KMS-11 (cell line): ENCODE results near the gene JPH4.

Source experiments
- H2AFZ ChIP-seq: fragments of 200-600 bp; sonication (generic); 2 replicates; pipeline ENCODE4 v1.6.1; 2016; ENCODE audit warnings: antibody characterized with exemption, mixed run types, low read depth
- H3K27ac ChIP-seq: fragments of 200-600 bp; sonication (generic); 2 replicates; pipeline ENCODE4 v1.6.1; 2016; ENCODE audit warnings: mild to moderate bottlenecking, mixed run types
- H3K27me3 ChIP-seq: fragments of 200-600 bp; sonication (generic); 2 replicates; pipeline ENCODE4 v1.6.1; 2017; ENCODE audit warnings: mild to moderate bottlenecking, low read depth, mixed run types, moderate library complexity; ENCODE audit not compliant: insufficient read depth
- H3K36me3 ChIP-seq: fragments of 200-600 bp; sonication (generic); 2 replicates; pipeline ENCODE4 v1.6.1; 2017; ENCODE audit warnings: mild to moderate bottlenecking, mixed run types; ENCODE audit not compliant: insufficient read depth
- H3K4me1 ChIP-seq: fragments of 200-600 bp; sonication (generic); 2 replicates; pipeline ENCODE4 v1.6.1; 2016; ENCODE audit warnings: mild to moderate bottlenecking, low read depth, mixed run types; ENCODE audit not compliant: poor library complexity, severe bottlenecking
- H3K4me2 ChIP-seq: fragments of 200-600 bp; sonication (generic); 2 replicates; pipeline ENCODE4 v1.7.0; 2016; ENCODE audit warnings: mild to moderate bottlenecking, mixed run types
- H3K4me3 ChIP-seq: fragments of 200-600 bp; sonication (generic); IDR thresholded peaks from 2 replicates; pipeline ENCODE4 v1.6.1; 2017; ENCODE audit warnings: low read depth, low read length, mixed read lengths; ENCODE audit not compliant: insufficient read depth
- H3K79me2 ChIP-seq: fragments of 200-600 bp; sonication (generic); 2 replicates; pipeline ENCODE4 v1.6.1; 2016; ENCODE audit warnings: low read depth, mixed run types; ENCODE audit not compliant: insufficient read depth
- H3K9ac ChIP-seq: fragments of 200-600 bp; sonication (generic); 2 replicates; pipeline ENCODE4 v1.6.1; 2016; ENCODE audit warnings: mild to moderate bottlenecking, mixed run types
- H4K20me1 ChIP-seq: fragments of 200-600 bp; sonication (generic); 2 replicates; pipeline ENCODE4 v1.6.1; 2016; ENCODE audit warnings: mild to moderate bottlenecking, mixed run types; ENCODE audit not compliant: insufficient read depth
- TF ChIP-seq, protein P1 (sequence below): fragments of 200-600 bp; sonication (generic); conservative IDR thresholded peaks from 2 replicates; pipeline ENCODE4 v1.6.1; 2017; ENCODE audit warnings: low read depth, mild to moderate bottlenecking, antibody characterized with exemption, low read length, moderate library complexity, mixed read lengths

Gene JPH4

DNA sequence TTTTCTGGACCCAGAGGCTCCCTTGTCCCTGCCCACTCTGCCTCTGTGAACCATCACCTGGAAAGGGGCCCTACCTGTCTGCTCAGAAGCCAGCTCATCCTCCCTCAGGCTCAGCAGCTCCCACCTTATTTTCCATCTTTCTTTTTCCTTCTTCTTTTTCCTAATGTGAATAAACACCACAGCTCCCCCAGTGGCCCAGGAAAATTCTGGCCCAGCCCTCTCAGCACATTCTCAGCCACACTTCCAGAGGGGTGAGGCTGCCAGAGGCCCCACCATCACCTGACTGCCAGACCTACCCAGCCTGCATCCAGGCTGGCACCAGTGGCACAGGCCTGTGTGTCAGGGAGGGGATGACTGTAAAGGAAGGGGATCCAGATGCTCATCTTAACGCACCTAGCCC is 50.0 kb downstream of the JPH4 start:
- TF ChIP-seq, protein P1, sequence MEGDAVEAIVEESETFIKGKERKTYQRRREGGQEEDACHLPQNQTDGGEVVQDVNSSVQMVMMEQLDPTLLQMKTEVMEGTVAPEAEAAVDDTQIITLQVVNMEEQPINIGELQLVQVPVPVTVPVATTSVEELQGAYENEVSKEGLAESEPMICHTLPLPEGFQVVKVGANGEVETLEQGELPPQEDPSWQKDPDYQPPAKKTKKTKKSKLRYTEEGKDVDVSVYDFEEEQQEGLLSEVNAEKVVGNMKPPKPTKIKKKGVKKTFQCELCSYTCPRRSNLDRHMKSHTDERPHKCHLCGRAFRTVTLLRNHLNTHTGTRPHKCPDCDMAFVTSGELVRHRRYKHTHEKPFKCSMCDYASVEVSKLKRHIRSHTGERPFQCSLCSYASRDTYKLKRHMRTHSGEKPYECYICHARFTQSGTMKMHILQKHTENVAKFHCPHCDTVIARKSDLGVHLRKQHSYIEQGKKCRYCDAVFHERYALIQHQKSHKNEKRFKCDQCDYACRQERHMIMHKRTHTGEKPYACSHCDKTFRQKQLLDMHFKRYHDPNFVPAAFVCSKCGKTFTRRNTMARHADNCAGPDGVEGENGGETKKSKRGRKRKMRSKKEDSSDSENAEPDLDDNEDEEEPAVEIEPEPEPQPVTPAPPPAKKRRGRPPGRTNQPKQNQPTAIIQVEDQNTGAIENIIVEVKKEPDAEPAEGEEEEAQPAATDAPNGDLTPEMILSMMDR = no peak
- no peaks in the 10 kb centered on the region for H3K27me3 ChIP-seq
- no peak overlapping the region for H3K4me2 ChIP-seq
- no peaks in the 10 kb centered on the region for H3K79me2 ChIP-seq
- no peaks in the 10 kb centered on the region for H3K4me1 ChIP-seq
- no peaks in the 10 kb centered on the region for H3K36me3 ChIP-seq
- H3K27ac ChIP-seq = no peak overlapping the region
- no peak overlapping the region for H2AFZ ChIP-seq
- H3K4me3 ChIP-seq = no peak overlapping the region
- H3K9ac ChIP-seq = no peak overlapping the region
- no peaks in the 10 kb centered on the region for H4K20me1 ChIP-seq

DNA sequence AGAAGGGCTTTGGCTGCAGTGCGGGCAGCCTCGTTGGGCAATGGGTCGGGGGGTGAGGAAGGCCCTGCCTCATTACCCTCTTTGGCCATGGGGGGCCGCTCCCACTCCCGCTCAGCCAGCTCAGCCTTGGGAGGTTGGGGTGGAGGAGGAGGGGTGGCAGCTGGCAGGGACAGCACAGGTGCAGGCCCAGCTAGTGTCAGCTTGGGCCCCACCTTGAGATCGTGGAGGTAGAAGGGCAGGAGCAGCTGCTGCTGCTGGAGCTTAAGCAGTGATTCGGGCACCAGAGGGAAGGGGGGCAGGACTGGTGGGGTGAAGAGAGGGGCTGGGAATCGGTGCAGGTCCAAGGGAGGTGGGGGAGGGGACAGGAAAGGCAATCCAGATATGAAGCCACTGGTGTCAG is 53.0 kb downstream of the JPH4 start:
- Histone ChIP-seq H2AFZ (no peak overlapping the region), H3K4me1 (no peaks in the 10 kb centered on the region), H3K79me2 (no peaks in the 10 kb centered on the region), H3K9ac (no peak overlapping the region), H3K4me3 (no peak overlapping the region), H4K20me1 (no peaks in the 10 kb centered on the region), H3K27ac (no peak overlapping the region), H3K27me3 (no peaks in the 10 kb centered on the region), H3K36me3 (no peaks in the 10 kb centered on the region), H3K4me2 (no peak overlapping the region)
- TF ChIP-seq, protein P1 = no peak

DNA sequence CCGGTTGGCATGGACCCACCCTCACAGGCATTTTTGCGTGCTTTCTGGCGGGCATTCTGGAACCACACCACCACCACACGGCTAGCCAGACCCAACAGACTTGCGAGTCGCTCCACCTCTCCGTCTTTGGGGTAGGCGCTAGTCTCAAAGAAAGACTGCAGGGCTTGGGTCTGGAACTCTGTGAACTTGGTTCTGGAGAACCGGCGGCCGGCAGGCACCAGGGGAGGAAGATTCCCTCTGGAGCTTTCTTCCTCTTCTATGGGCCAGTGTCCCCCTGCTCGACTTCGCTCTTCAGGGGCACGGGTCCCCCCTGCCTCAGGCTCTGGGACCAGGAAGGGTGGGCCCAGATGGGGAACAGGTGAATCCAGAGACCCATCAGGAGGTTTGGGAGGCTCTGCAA is 53.6 kb downstream of the JPH4 start:
- Histone ChIP-seq H3K79me2 (no peaks in the 10 kb centered on the region), H4K20me1 (no peaks in the 10 kb centered on the region), H3K9ac (no peak overlapping the region), H2AFZ (no peak overlapping the region), H3K4me1 (no peaks in the 10 kb centered on the region), H3K36me3 (no peaks in the 10 kb centered on the region), H3K27ac (no peak overlapping the region), H3K4me3 (no peak overlapping the region), H3K27me3 (no peaks in the 10 kb centered on the region), H3K4me2 (no peak overlapping the region)
- TF ChIP-seq, protein P1 = no peak

DNA sequence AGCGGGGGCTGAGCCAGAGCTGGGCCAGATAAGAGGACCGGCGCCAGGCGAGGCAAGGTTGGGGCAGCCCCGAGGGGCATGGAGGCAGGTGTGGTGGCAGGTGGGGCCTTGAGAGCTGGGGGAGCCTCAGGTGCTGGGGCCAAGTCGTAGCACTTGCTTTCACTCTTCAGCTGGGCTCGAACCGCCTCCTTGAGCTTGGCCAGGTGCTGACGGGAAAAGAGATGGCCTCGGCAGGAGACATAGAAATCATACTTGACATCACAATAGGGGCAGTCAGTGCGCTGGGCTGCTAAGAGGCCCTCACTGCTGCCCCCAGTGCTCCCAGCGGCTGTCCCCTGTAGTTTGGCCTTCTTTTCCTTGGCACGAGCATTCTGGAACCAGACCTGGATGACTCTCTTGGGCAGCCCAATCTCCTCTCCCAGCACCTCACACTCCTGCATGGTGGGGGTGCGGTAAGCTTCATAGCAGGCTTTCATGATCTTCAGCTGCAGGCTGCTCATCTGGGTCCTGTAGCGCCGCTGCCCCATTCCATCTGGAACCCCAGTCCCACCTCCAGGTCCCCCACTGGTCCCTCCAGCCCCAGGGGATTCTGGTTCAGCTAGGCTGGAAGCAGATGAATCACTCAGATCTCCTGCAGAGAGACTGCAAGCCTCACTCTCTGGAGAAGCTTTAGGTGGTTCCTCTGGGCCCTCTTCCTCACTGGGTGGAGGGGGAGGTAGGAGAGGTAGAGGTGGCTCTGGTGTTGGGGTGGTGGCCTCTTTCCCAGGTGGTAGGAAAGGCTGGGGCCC is 55.2 kb downstream of the JPH4 start:
- H3K27me3 ChIP-seq = no peaks in the 10 kb centered on the region

More for the DNA sequence above, 55.2 kb downstream of the JPH4 start:
- Histone ChIP-seq H3K4me3 (no peak overlapping the region), H3K9ac (no peak overlapping the region), H3K36me3 (no peaks in the 10 kb centered on the region), H3K4me2 (no peak overlapping the region), H3K79me2 (no peaks in the 10 kb centered on the region), H3K4me1 (no peaks in the 10 kb centered on the region), H2AFZ (no peak overlapping the region), H4K20me1 (no peaks in the 10 kb centered on the region), H3K27ac (no peak overlapping the region)
- TF ChIP-seq, protein P1 = no peak
